Stimulated activated naive CD8-positive, alpha-beta T cell treated with anti-CD3 and anti-CD28 coated beads, Interleukin-15, amount 100 ng/mL, for 72 hours (primary cell): ENCODE data around the gene FAAP20.
A peak's percentile ranks its signal among the peaks of the same experiment; 100 is the strongest.

Source experiments
- ATAC-seq: fragments of 150-1000 bp; cut with Tn5 transposase; 2 replicates; pipeline ENCODE4 v1.10.0; 2021; ENCODE audit warnings: mild to moderate bottlenecking, moderate library complexity
- DNase-seq, 2 donors: peaks; one replicate each; pipeline ENCODE4 v3.0.0; 2021 to 2022
- H3K27ac Mint-ChIP-seq, 2 donors: one replicate each; pipeline ENCODE4 v1.8.0; 2022; ENCODE audit warnings: mild to moderate bottlenecking in 2 of 2, mixed read lengths in 2 of 2, moderate library complexity in 2 of 2
- H3K27me3 Mint-ChIP-seq: one replicate; pipeline ENCODE4 v1.8.0; 2022; ENCODE audit warnings: mixed read lengths
- H3K4me1 Mint-ChIP-seq: one replicate; pipeline ENCODE4 v1.8.0; 2022; ENCODE audit warnings: mild to moderate bottlenecking, mixed read lengths
- H3K4me3 Mint-ChIP-seq, 2 donors: one replicate each; pipeline ENCODE4 v1.8.0; 2022; ENCODE audit warnings: mild to moderate bottlenecking in 2 of 2, mixed read lengths in 2 of 2, moderate library complexity in 1 of 2
- H3K9me3 Mint-ChIP-seq, 2 donors: one replicate each; pipeline ENCODE4 v1.8.0; 2022; ENCODE audit warnings: mixed read lengths in 2 of 2

FAAP20 gene

DNA sequence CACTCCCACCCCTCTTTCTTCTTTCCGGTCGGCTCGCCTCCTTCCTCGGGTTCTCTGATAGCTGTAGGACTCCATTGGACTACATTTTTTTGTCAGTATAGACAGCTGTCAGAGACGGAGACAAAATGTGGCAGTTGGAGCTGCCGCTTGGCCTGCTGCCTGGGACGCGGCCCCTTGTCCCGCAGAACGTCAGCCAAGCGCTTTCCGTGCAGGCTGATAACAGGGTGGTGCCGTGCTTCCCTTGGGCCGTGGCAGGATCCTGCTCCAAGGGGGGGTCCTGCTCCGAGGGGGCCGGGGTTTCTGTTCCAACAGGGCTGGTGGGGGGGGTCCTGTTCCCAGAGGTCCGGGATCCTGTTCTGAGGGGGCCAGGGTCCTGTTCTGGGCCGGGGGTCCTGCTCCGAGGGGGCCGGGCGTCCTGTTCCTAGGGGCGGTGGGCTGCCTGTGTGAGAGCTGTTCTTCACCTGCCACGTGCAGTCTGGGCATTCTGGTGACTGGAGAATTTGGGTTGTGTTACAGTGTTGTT is 38.4 kb upstream of the FAAP20 start:
- no peaks in the 10 kb centered on the region for H3K27me3 Mint-ChIP-seq
- no peak for ATAC-seq
- no peak for DNase-seq
- peaks cover 84% of the 10 kb centered on the region for H3K4me1 Mint-ChIP-seq
- H3K4me3 Mint-ChIP-seq: peak overlapping the region; percentile 94 to 98
- no peaks in the 10 kb centered on the region for H3K9me3 Mint-ChIP-seq
- peak overlapping the region in 1 of 2 donors; percentile 74 for H3K27ac Mint-ChIP-seq

DNA sequence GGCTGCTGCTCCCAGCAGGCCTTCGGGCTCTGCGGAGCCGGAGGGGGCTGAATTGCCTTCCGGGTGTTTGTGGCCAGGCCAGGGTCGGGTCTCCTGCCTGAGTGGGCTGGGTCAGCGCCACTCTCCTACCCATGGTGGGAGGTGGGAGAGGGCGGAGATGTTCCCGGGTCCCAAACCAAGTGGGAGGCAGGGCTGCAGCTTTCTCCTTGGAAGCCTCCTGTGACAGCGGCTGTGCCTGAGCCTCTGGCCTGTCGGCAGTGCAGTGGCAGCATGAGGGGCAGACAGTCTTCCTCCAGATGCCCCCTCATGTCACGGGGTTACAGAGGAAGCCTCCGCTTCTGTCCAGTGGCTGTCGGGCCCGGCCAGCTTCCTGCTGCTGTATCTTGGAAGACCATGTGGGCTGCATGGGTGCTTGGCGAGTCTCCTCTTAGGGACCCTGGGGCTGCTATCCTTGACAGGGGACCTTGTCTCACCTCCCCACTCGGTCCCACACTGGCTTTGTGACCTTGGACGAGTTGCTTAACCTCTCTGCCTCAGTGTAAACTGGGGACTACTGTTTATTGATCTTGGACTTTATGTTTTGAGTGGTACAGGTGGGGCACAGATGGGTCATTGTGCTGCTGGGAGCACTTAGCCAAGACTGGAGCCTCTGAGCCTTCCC is 37.8 kb upstream of the FAAP20 start:
- no peaks in the 10 kb centered on the region for H3K27me3 Mint-ChIP-seq
- peak overlapping the region; percentile 94 to 98 for H3K4me3 Mint-ChIP-seq
- H3K27ac Mint-ChIP-seq: peak overlapping the region; percentile 96 to 97
- no peaks in the 10 kb centered on the region for H3K9me3 Mint-ChIP-seq
- H3K4me1 Mint-ChIP-seq: peaks cover 78% of the 10 kb centered on the region
- ATAC-seq (no peak), DNase-seq (no peak)

DNA sequence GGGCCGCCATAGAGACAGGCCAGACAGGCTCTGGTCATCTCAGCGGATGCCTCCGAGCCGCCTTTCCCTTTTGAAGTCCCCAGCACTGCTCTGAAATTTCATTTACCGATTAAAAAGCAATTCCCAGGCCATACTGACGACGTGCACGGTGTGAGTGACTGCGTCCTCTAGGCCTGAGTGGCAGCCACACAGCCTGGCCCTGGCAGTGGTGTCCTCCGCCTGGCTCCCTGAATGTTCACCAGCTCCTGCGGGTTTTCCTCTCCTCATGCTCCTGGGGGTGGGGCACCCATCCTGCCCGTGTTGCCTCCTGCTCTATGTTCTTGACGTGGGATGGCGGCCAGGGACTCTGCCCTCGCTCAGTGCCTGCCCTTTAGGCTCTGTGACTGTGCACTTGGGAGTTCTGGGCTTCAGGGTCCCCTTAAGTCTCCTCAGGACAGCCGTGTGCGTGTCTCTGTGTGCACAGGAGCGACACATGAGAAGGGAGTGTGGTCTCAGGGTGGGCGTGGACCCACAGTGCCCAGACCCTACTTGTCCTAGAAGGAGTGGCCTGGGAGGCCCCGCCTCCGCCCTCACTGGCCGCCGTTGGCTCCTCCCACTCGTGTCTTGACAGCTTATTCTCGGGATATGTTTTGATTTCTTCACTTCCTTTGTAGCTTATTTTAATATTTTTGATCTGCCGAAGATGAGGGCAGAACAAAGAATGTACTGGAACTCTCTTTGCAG is 37.1 kb upstream of the FAAP20 start:
- H3K9me3 Mint-ChIP-seq: no peaks in the 10 kb centered on the region
- peaks cover 72% of the 10 kb centered on the region for H3K4me1 Mint-ChIP-seq
- peaks cover under 1% of the 10 kb centered on the region for H3K27me3 Mint-ChIP-seq
- DNase-seq: peak; percentile 51 to 67
- H3K4me3 Mint-ChIP-seq: peak overlapping the region; percentile 94 to 98
- peak overlapping the region; percentile 96 to 97 for H3K27ac Mint-ChIP-seq
- no peak for ATAC-seq

DNA sequence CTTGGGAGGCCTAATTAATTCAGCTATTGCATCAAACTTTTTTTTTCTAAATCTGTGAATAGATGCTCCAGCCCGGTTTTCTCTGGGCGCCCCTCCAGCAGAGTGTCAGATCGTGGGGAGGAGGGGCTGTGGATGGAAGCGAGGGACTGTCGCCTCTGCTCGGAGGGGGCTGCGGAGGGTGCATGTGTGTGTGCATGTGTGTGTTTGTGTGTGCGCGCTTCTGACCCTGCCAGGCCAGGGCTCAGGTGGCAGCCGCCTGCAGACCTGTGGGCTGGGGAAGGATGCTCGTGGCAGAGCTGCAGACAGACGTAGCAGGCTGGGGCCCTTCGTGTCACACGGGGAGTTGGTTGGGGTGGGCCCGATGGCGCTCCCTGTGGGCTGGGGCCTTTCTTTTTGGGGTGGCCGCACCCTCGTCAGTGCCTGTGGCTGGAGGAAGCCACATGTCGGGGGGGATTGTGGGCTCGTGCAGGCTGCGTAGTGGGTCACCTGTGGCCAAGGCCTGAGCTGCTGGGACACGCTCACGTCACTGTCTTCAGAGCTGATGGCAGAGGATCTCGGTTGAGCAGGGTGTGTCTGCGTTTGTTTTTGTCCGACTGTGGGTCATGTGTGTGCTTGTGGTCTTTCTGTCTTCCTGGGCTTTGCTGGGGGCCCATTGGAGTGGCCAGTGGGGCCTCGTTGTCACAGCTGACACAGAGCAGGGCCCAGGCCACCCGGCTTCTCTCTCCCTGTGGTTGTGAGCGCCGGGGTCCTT is 36.4 kb upstream of the FAAP20 start:
- Mint-ChIP-seq H3K4me3 (peak overlapping the region; percentile 94 to 98), H3K27me3 (peaks cover 8% of the 10 kb centered on the region), H3K4me1 (peaks cover 71% of the 10 kb centered on the region), H3K27ac (peak overlapping the region; percentile 96 to 97), H3K9me3 (no peaks in the 10 kb centered on the region)
- DNase-seq: peak; percentile 49 to 57
- ATAC-seq: no peak

DNA sequence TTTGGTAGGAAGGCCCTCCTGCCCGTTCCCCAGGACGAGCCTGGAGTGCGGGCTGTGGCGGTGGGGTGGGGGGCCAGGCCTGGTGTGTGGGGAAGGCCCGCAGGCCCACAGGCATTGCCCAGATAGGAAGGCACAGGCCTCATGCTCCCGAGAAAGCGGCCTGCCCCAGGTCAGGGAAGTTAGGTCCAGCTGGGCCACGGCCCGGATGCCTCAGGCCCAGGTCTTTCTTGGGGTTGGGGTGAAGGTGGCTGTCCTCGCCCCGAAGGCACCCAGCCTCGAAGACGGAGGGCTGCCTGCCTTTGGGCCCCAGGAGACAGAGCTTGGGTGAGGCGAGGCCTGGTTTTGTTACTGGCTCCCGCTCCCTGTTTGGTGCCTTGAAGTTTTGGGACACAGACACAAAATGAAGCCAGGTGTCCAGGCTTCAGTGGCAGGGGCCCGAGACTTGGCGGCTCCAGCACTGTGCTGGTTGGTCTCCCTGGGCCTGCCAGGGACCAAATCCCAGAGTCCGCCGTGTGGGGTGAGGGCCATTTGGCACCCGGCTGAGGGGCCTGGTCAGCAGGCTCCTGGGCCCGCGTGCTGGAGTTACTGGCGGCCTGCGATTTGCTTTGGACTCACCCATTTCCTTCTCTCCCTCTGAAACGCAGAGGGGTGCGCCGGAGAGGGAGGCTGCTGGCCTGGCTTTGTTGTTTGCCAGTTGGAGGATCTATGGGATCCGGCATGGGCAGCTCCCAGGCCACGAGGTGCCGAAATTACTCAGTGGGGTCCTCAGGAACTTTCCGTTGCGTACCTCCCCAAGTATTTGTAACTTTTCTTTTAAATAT is 35.5 kb upstream of the FAAP20 start:
- Mint-ChIP-seq H3K4me1 (peaks cover 63% of the 10 kb centered on the region), H3K9me3 (no peaks in the 10 kb centered on the region), H3K27ac (peak overlapping the region; percentile 91 to 97), H3K27me3 (peaks cover 9% of the 10 kb centered on the region), H3K4me3 (peak overlapping the region; percentile 94 to 98)
- ATAC-seq (no peak), DNase-seq (no peak)

DNA sequence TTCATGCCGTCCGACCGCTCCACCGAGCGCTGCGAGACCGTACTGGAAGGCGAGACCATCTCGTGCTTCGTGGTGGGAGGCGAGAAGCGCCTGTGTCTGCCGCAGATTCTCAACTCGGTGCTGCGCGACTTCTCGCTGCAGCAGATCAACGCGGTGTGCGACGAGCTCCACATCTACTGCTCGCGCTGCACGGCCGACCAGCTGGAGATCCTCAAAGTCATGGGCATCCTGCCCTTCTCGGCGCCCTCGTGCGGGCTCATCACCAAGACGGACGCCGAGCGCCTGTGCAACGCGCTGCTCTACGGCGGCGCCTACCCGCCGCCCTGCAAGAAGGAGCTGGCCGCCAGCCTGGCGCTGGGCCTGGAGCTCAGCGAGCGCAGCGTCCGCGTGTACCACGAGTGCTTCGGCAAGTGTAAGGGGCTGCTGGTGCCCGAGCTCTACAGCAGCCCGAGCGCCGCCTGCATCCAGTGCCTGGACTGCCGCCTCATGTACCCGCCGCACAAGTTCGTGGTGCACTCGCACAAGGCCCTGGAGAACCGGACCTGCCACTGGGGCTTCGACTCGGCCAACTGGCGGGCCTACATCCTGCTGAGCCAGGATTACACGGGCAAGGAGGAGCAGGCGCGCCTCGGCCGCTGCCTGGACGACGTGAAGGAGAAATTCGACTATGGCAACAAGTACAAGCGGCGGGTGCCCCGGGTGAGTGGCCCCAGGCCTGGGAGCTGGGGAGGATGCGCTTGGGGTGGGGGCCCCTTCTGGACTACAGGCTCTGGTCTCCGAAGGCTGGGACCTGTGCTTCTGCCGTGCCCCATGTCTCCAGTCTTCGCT is 34.7 kb upstream of the FAAP20 start:
- Mint-ChIP-seq H3K9me3 (no peaks in the 10 kb centered on the region), H3K4me1 (peaks cover 54% of the 10 kb centered on the region), H3K27ac (peak overlapping the region; percentile 91 to 97), H3K27me3 (peaks cover 9% of the 10 kb centered on the region), H3K4me3 (peak overlapping the region; percentile 94 to 98)
- ATAC-seq (peak; percentile 29), DNase-seq (peak; percentile 69 to 74)

DNA sequence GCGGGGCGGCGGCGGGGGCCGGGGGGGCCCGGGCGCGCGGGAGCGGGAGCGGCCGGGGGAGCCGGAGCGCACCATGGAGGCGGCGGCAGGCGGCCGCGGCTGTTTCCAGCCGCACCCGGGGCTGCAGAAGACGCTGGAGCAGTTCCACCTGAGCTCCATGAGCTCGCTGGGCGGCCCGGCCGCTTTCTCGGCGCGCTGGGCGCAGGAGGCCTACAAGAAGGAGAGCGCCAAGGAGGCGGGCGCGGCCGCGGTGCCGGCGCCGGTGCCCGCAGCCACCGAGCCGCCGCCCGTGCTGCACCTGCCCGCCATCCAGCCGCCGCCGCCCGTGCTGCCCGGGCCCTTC is 34.1 kb upstream of the FAAP20 start:
- peaks cover 48% of the 10 kb centered on the region for H3K4me1 Mint-ChIP-seq
- H3K9me3 Mint-ChIP-seq: no peaks in the 10 kb centered on the region
- DNase-seq: no peak

DNA sequence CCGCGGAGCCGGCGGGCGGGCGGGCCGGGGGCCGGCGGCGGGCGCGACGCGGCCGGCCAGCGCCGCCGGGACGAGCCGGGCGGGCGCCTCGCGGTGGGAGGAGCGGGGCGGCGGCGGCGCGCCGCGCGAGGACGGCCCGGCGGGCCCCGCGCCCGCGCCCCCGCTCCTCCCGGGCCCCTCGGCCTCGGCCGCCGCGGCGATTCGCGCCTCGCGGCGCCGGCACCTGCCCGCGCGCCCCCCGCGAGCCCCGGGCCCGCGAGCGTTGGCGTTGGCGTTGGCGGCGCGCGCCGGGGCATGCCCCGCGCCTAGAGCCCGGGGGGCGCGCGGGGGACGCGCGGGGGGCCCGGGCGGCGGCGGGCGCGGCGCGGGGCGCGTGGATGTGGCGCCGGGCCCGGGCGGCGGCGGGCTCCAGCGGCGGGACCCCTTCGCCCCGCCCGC is 33.6 kb upstream of the FAAP20 start, which contains the start of gene SKI:
SKI (plus strand) TSS at position 163 of the 438 bp plus-strand sequence. CDS start 448 bp downstream, outside the sequence.
- no peak for ATAC-seq
- DNase-seq: no peak
- Mint-ChIP-seq H3K27ac (peak within 1 kb of the TSS; percentile 91 to 97), H3K4me1 (peaks cover 43% of the 10 kb centered on the region), H3K27me3 (peaks cover 9% of the 10 kb centered on the region), H3K4me3 (peak within 1 kb of the TSS; percentile 94 to 98), H3K9me3 (no peaks in the 10 kb centered on the region)

More for the DNA sequence above, 34.1 kb upstream of the FAAP20 start:
- H3K27ac Mint-ChIP-seq: peak overlapping the region in 1 of 2 donors; percentile 97
- H3K27me3 Mint-ChIP-seq: peaks cover 9% of the 10 kb centered on the region
- no peak for ATAC-seq
- peak overlapping the region; percentile 94 to 98 for H3K4me3 Mint-ChIP-seq

DNA sequence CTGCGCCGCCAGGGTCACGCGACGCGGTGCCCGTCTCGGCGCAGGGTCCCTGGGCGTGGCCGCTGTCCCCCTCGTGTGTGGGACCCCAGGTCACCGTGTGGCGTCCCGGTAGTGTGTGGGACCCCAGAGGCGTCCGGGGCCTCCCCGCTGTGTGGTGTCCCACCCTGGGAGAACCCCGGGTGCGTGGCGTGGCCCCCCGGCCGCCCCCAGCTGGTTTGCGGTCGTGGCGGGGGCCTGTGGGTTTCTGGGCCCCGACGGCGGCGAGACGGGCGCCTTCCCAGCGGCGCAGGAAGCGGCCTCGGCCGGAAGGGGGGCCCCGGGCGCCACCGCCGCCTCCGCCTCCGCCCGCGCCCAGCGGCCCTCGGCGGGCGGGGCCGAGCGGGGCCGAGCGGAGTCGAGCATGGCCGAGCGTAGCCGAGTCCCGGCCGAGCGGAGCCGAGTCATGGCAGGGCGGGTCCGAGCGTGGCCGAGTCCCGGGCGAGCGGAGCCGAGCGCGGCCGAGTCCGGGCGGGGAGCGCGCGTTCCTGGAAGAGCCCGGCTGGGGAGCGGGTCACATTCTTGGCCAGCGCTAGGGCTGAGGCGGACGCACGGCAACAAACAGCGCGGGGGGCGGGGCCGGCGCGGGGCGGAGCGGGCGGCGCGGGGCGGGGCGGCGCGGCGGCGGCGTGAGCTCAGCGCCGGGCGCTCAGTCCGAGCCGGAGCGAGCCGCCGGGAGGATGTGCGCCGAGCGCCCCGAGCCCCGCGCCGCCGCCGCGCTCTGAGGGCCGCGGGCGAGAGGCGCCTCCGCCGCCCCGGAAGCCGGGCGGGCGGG is 33.0 kb upstream of the FAAP20 start:
- peak; percentile 97 to 99 for DNase-seq
- Mint-ChIP-seq H3K4me1 (peaks cover 37% of the 10 kb centered on the region), H3K4me3 (peak overlapping the region; percentile 62 to 67), H3K27ac (peak overlapping the region in 1 of 2 donors; percentile 47), H3K9me3 (no peaks in the 10 kb centered on the region), H3K27me3 (peaks cover 9% of the 10 kb centered on the region)
- peak; percentile 87 for ATAC-seq

DNA sequence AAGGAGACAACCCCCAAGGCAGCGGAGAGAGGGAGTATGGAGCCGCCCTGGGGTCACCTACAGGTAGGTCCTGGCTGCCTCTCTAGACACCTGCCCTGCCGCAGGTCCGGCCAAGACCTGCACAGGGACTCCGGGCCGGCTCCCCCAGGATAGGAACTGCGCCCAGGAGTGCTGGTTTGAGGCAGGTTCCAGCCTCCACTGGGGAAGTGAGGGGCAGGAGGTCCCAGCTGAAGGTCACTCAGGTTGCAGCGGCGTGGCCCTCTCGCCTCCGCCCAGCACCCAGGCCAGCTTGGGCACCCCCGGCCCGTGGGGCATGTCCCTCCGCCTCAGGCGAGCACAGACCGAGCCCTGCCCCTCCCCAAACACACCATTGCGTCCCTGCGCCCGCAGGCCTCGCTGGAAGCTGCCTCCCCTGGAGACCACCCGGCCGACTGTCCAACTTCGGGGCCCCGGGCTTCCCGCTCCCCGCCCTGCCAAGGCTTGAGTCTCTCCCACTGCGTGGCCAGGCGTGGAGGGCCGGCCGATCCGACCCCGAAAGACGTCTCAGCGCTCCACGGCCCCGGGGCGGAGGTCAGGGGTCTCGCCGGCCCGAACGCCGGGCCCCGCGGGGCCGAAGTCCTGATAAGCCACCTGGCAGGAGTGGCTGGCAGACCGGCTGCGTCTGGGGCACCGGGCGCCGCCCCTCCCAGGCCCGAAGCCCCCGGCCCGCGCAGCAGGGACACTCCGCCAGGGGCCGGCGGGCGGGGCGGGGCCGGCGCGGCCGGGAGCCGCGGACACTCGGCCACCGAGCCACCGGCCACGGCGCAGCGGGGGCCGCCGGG is 32.2 kb upstream of the FAAP20 start:
- Mint-ChIP-seq H3K27ac (peak overlapping the region in 1 of 2 donors; percentile 42), H3K9me3 (no peaks in the 10 kb centered on the region), H3K27me3 (peaks cover 9% of the 10 kb centered on the region), H3K4me3 (peak overlapping the region; percentile 49 to 72), H3K4me1 (peaks cover 29% of the 10 kb centered on the region)
- DNase-seq (no peak), ATAC-seq (no peak)

DNA sequence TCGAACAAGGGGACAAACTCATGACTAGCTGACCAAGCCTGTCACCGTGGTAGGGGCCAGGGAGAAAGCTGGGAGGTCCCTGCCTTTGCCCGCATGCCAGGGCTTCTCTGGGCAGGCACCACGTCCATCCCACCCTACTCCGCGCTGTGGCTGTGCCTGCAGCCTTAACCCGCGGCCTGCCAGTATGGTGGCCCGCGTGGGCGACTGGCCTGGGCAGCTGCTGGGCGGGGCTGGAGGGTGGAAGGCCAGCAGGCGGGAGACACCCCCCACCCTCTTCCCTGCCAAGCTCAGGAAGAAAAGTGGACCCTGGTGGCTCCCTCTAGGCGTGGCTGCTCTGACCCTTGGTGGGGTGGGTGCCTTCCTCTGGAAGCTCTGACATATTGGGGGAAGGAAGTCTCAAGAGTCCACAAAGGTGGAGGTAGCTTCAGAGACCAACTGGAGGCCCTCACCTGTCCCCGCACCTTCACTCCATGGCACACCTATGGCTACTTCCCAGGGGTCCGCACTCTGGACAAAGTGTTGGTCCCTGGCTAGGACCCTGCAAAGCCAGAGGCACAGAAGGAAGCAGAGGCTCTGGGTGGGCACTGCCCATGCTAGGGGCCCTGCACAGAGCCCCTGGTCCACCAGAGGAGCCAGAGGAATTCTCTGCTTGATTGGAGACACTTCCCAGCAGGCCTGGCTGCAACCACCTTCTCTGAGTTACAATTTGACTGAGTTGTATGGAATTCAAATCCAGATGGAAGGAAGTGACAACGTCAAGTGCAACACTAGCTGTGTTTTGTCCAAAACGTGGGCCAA is 30.3 kb upstream of the FAAP20 start:
- Mint-ChIP-seq H3K27ac (no peak overlapping the region), H3K4me3 (no peak overlapping the region), H3K9me3 (no peaks in the 10 kb centered on the region), H3K4me1 (peaks cover 14% of the 10 kb centered on the region), H3K27me3 (peaks cover 9% of the 10 kb centered on the region)
- DNase-seq (no peak), ATAC-seq (no peak)

DNA sequence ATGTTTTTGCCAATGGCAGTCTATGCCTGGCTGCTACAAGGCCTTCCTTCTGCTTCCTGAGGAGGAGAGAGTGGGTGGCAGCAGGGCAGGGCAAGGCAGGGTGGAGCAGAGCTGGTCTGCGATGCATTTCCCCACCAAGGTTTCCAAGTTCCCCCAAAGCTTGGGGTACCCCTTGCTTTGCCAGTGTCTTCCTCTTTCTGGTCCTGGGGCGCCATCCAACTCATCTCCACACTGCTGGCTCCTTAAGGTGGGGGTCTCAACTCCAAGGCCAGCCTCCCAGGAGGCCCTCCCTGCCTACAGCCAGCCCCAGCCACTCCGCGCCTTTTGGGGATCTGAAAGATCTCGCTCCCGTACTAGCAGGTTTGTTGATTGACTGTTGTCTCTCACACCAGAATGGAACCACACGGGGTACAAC is 29.6 kb upstream of the FAAP20 start:
- no peak overlapping the region for H3K4me3 Mint-ChIP-seq
- peaks cover 0 to 2% of the 10 kb centered on the region in 2 donors for H3K9me3 Mint-ChIP-seq
- no peak overlapping the region for H3K27ac Mint-ChIP-seq
- peaks cover 8% of the 10 kb centered on the region for H3K4me1 Mint-ChIP-seq
- DNase-seq (no peak), ATAC-seq (no peak)
- H3K27me3 Mint-ChIP-seq: peaks cover 9% of the 10 kb centered on the region
